ENCODE results near the gene HSPB6.
A peak's percentile ranks its signal among the peaks of the same experiment; 100 is the strongest.

The HSPB6 gene

DNA sequence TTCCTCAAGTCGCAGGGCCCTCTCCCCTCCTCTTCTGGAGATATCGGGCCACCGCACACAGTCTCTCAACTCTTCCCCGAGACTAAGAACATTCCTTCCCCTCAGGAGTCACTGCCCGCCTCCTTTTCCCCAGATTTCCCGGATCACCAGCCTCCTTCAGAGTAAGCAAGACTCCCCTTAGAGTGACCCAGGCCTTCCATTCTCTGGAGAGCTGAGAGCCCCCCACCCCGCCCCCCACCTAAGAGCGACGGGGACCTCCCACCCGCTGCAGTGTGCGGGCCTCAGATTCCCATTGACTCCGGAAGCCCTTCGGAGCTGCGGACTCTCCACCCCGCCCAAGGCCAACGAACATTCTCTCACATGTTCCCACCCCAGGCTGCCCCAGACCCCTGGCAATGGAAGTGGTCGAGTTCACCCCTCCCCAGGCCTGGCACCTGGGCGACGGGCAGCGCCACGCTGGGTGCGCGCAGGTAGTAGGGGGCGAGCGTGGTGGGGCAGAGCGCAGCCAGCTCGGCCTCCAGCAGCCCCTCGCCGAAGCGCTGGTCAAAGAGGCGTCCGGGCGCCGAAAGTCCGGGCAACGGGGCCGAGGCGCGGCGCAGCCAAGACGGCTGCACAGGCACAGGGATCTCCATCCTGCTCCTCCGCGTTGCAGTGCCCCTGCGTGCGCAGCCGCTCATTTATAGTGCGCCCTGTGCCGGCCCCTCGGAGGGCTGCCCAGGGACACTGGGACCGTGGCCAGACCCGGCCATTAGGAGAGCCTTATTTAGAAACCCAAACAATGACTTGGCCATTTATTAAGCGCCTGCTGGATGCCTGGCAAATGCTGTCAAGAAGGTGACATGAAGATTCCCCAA is at the start of gene HSPB6:
Gene HSPB6 (minus strand): TSS at position 653 of the 854 bp plus-strand sequence. CDS start 21 bp downstream, at position 632.
- ChIA-PET POLR2A (interaction anchor here (1.4 to 2.0 kb wide), 3 partner anchors 8 to 16 kb away, joined by 6 to 14 read pairs (median 7); partner anchors contain the start of genes LIN37, PSENEN and U2AF1L4), CTCF (interaction anchor here (1.0 to 1.4 kb wide), 2 partner anchors 11 to 176 kb away, joined by 4 read pairs; partner anchors contain the start of genes PSENEN and U2AF1L4)
- DNase-seq (ENCODE audit: low read depth, low spot score): no peak
- TF ChIP-seq CTCF (IDR thresholded peaks at IDR 0.05; ENCODE audit: insufficient read depth, low read length, missing control alignments): no peak
- peak within 1 kb of the TSS; percentile 65 for H3K4me3 ChIP-seq (ENCODE audit: low read depth, low read length)

GRCh38 chr19:35806597-35806996 is 49.8 kb upstream of the HSPB6 start:
- TF ChIP-seq CTCF (IDR thresholded peaks at IDR 0.05; ENCODE audit: insufficient read depth, low read length, missing control alignments): no peak
- H3K4me3 ChIP-seq (ENCODE audit: low read depth, low read length): no peak overlapping the region
- DNase-seq (ENCODE audit: low read depth, low spot score): no peak
- POLR2A ChIA-PET: no interaction called here
- CTCF ChIA-PET: no interaction called here

DNA sequence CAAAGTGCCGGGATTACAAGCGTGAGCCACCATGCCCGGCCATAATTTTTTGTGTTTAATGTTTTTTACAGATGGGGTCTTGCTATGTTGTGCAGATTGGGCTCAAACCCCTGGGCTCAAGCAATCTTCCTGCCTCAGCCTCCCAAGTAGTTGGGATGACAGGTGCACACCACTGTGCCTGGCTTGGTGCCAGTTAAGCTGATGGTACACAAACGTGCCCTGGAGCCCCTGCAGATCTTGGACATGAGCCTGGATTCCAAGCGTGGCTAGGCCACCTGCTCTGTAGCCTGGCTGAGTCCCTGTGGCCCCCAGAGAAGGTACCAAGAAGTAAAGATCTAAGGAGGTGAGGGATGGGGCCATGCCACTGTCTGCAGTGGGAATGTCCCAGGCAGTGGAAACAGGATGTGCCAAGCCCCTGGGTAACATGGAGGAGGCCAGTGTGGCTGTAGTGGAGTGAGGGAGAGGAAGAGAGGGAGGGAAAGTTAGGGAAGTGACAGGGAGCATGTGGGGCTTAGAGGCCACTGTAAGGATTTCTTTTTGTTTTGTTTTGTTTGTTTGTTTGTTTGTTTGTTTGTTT is 48.8 kb upstream of the HSPB6 start:
- no peak overlapping the region for H3K4me3 ChIP-seq (ENCODE audit: low read depth, low read length)
- no peak for TF ChIP-seq CTCF (IDR thresholded peaks at IDR 0.05; ENCODE audit: insufficient read depth, low read length, missing control alignments)
- ChIA-PET CTCF (no interaction called here), POLR2A (no interaction called here)
- no peak for DNase-seq (ENCODE audit: low read depth, low spot score)

DNA sequence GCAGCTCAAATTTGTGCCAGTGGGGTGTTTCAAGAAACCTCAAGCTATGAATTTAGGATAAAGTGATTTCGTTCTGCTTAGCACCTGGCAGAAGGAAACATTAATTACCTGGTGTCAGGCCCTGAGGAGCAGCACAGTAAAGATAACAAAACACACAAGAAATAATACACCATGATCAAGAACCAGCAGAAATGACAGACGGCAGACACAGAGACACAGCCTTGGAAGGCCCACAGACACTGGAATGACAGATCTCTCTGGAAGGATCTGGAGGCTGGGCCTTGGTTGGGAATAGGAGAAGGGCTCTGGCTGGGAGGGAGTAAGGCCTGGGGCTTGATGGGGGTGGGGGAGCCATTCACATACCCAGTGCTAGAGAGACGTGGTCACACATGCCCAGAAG is 45.0 kb upstream of the HSPB6 start:
- no peak for TF ChIP-seq CTCF (IDR thresholded peaks at IDR 0.05; ENCODE audit: insufficient read depth, low read length, missing control alignments)
- no peak overlapping the region for H3K4me3 ChIP-seq (ENCODE audit: low read depth, low read length)
- CTCF ChIA-PET: no interaction called here
- POLR2A ChIA-PET: no interaction called here
- DNase-seq (ENCODE audit: low read depth, low spot score): no peak

DNA sequence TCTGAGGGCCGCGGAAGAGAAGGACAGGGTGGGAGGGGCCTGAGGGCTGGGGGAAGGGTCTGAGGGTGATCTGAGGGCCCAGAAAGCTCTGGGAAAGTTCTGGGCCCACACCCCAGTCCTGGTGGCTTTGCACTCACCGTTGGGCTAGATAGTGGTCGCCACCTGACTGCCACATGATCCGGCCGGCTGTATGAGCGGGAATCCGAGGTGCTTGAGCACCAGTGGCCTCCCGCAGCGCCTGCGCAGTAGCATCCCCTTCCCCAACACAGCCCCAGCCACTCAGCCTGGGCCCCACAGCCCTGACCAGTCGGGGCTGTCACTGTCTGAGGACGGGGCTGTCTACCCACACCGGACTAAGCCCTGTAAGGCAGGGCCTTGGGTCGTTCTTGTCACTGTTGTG is 40.8 kb upstream of the HSPB6 start:
- POLR2A ChIA-PET: no interaction called here
- DNase-seq (ENCODE audit: low read depth, low spot score): no peak
- no peak for TF ChIP-seq CTCF (IDR thresholded peaks at IDR 0.05; ENCODE audit: insufficient read depth, low read length, missing control alignments)
- H3K4me3 ChIP-seq (ENCODE audit: low read depth, low read length): no peak overlapping the region
- CTCF ChIA-PET: no interaction called here

All from AG04449 (cell line).